ENCODE data around the gene ANK3.

The ANK3 gene

DNA sequence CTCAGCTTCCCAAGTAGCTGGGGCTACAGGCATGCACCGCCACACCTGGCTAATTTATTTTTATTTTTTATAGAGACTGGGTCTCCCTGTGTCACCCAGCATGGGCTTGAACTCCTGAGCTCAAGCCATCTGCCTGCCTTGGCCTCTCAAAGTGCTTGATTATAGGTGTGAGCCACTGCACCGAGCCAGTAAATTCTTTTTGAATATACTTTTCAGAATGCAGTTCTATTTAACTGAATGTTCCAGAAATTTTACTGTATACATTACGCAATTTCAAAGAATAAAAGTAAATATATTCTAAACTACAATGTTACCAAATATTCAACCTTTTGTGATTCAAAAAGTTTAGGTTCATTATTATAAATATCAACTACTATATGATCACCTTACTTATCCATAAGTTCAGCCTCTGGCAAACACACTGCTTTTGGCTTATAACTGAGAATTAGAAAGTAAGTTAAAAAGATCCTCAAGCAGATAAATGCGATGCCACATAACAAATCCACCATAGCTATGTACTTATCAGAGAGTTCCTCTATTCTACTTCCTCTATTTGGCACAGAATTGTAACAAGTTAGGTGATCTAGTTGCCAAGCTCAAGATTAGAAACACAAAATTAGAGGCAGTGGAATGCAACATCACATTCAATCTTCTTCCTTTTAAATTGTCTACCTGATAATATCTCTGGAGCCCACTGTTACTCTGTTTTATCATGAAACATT is 118.2 kb downstream of the ANK3 start:
- DNase-seq, result peak; percentile 54 to 66

DNA sequence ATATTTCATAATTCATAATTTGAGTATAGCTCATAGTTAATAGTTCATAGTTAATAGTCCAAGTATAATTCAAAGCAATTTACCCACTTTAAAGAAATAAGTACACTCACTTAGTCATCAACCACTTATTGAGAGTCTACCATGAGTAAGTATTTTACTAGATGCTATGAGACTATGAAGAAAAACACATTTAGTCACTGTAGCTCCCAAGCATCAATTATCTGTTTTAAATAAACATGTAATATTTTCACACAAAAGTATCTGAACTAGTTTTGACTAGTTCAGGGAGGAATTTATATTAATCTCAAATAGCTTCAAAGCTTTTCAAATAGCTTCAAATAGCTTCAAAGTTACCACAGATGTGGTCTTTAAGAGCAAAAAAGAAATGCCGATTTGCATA is 119.2 kb downstream of the ANK3 start:
- DNase-seq, result no peak

DNA sequence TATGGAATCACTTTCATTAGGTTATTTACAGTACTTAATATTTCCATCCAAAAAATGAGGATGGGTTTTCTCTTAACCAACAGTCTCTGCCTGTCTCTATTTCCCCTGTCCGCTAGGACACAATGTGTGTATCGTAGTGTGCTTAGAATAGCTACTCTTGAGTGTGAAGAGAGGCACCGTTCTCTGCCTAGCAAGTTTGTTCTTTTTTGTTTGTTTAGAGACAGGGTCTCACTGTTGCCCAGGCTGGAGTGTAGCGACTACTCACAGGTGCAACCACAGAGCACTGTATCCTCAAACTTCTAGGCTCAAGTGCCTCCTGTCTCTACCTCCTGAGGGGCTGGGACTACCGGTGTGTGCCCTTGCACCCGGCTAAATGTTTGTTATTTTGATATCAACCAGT is 121.9 kb downstream of the ANK3 start:
- no peak for DNase-seq

- no peak for DNase-seq
These were observed 123.2 kb downstream of the ANK3 start for GRCh38 chr10:60266513-60266912.

- no peak for DNase-seq
These were observed 127.0 kb downstream of the ANK3 start for GRCh38 chr10:60262647-60263126.

- DNase-seq, result no peak
These were observed 129.4 kb downstream of the ANK3 start for GRCh38 chr10:60260321-60260720.

DNA sequence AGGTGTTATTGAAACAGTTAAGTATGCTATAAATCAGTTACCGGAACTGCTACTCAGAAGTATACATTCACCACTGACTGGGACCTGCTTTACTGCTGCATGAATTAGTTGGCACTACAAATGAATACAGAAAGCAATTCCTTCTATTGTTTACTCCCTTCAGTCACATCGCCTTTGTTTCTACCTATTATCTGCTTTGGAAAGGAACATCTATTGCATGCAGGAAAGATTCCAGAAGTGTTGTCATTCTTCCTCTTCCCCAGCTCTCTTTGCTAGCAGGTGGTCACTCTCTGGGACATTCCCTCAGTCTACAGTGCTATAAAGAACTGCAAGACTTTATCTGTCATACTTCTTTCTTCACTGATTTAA is 131.3 kb downstream of the ANK3 start:
- no peak for DNase-seq

- DNase-seq, result no peak
These were observed 131.8 kb downstream of the ANK3 start for GRCh38 chr10:60257767-60258428.

GRCh38 chr10:60254776-60255175 is 134.9 kb downstream of the ANK3 start:
- DNase-seq, result no peak

GRCh38 chr10:60253484-60253883 is 136.2 kb downstream of the ANK3 start:
- DNase-seq, result no peak

- DNase-seq, result no peak
These were observed 137.0 kb downstream of the ANK3 start for GRCh38 chr10:60252688-60253087.

- DNase-seq, result no peak
These were observed 143.3 kb downstream of the ANK3 start for GRCh38 chr10:60246382-60246781.

DNA sequence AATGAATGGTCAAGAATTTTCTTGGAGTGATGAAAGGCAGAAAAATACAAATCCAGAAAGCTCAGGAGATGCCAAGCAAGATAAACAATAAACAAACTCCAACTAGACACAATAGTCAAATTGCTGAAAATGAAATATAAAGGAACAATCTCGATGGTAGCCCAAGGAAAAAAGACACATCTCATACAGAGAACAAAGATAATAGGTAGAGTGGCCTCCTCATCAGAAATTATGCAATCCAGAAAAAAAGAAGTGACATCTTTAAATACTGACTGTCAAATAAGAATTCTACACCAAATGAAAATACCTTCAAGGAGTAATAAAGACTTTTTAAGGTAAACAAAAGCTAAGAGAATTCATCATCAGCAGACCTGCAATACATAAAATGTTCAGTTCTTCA is 150.4 kb downstream of the ANK3 start:
- DNase-seq, result no peak

- DNase-seq, result no peak
These were observed 150.9 kb downstream of the ANK3 start for GRCh38 chr10:60238759-60239100.

- DNase-seq, result peak; percentile 3 to 6
These were observed 151.5 kb downstream of the ANK3 start for GRCh38 chr10:60237977-60238758.

DNA sequence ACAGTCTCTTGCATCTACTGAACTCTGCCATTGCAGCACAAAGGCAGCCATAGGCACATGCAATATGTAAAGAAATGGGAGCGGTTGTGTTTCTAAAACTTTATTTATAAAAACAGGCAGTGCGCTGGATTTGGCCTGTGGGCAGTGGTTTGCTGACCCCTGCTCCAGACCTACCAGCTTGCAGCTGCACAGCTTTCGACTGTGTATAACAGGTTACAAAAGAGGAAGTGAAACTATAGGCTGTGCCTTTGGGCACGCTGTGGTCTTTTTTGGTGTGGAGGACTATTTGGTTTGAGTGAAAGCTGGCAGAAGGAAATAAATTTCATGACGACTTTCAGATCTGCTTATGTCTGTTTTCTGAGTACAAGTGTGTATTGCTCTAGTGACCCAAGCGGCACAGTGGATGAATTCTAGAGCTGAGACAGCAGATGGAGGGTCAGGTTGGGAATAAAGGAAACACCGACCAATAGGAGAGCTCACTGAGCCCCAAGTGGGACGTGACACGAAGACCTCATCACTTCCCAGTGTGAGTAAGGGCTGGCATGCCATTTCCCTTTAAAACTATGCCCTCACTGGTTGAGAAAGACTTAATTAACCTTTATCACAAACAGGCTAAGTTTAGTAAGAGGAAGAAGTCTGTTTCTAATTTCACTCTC is 152.7 kb downstream of the ANK3 start:
- DNase-seq, result peak; percentile 87 to 88

GRCh38 chr10:60235001-60235400 is 154.7 kb downstream of the ANK3 start:
- DNase-seq, result no peak

- no peak for DNase-seq
These were observed 155.1 kb downstream of the ANK3 start for GRCh38 chr10:60234551-60234950.

GRCh38 chr10:60230892-60231291 is 158.8 kb downstream of the ANK3 start:
- DNase-seq, result no peak

GRCh38 chr10:60224066-60224705 is 165.5 kb downstream of the ANK3 start:
- DNase-seq, result no peak

- DNase-seq, result no peak
These were observed 167.6 kb downstream of the ANK3 start for GRCh38 chr10:60222047-60222446.

- DNase-seq, result no peak
These were observed 177.5 kb downstream of the ANK3 start for GRCh38 chr10:60212195-60212594.

Data from AML-193 (cell line).